ENCODE results near the gene SLC6A6.

The SLC6A6 gene

DNA sequence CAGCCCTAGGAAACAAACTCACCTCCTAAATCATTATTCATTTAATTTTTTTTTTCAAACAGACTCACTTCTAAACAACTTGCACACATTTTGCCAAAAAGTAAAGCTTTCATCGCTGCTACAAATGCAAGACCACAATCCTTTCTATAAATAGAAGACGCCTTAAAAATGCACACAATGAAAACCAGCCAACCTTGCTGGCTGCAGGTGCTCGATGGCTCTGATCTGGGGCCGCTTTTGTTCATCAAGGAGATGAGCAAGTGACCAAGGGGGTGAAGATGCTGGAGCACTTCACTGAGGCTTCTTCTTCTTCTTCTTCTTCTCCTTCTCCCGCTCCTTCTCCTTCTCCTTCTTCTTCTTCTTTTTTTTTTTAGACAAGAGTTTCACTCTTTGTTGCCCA, 12.7 kb upstream of the SLC6A6 start:
- H3K9me3 ChIP-seq (replicated peaks in 1 of 11), result no peaks in the 10 kb centered on the region
- no peak overlapping the region for H3K27ac ChIP-seq
- peaks cover 0 to 4% (median 0%) of the 10 kb centered on the region in 11 experiments; a peak in 1 of 22 replicates for H4K20me1 ChIP-seq
- no peak overlapping the region for H3K4me3 ChIP-seq
- no peaks in the 10 kb centered on the region for H3K36me3 ChIP-seq
- TF ChIP-seq Cebpa-rat (IDR thresholded peaks at IDR 0.05), result no peak
- no peaks in the 10 kb centered on the region for H3K27me3 ChIP-seq
- peak overlapping the region; percentile 14 to 75 (median 52); a peak in 21 of 22 replicates for H3K4me2 ChIP-seq
- peaks cover 22 to 81% (median 41%) of the 10 kb centered on the region in 10 experiments for H3K4me1 ChIP-seq
- no peak overlapping the region for H3K9ac ChIP-seq

DNA sequence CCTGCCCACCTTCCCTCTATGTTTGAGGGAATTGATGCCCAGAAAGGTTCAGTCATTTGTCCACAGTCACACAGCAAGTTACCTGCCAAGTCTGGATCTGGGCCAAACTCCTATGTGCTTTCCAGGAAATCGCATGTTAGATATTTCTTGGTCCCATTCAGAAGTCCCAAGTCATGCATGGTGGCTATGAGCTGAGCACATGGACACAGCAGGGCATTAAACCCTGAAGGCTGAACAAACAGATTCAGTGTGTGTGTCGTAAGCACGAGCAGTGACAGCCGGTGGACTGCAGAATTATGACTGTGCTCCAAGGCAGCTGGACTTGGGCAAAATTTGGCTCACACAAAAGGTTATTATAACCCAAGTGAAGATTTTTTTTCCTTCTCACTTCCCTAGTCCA, 11.4 kb upstream of the SLC6A6 start:
- Histone ChIP-seq H3K9ac (peak overlapping the region in 1 of 11 experiments; percentile 52; a peak in 1 of 22 replicates), H3K36me3 (no peaks in the 10 kb centered on the region), H3K4me2 (peak overlapping the region in 5 of 11 experiments; percentile 16 to 49 (median 39); a peak in 8 of 22 replicates), H3K4me3 (no peak overlapping the region), H3K9me3 (replicated peaks in 1 of 11) (no peaks in the 10 kb centered on the region), H3K27me3 (no peaks in the 10 kb centered on the region), H3K27ac (peak overlapping the region in 3 of 11 experiments; percentile 32 to 50 (median 44); a peak in 4 of 22 replicates), H3K4me1 (peaks cover 22 to 78% (median 38%) of the 10 kb centered on the region in 10 experiments), H4K20me1 (peaks cover 0 to 4% (median 0%) of the 10 kb centered on the region in 11 experiments; a peak in 1 of 22 replicates)
- no peak for TF ChIP-seq Cebpa-rat (IDR thresholded peaks at IDR 0.05)

DNA sequence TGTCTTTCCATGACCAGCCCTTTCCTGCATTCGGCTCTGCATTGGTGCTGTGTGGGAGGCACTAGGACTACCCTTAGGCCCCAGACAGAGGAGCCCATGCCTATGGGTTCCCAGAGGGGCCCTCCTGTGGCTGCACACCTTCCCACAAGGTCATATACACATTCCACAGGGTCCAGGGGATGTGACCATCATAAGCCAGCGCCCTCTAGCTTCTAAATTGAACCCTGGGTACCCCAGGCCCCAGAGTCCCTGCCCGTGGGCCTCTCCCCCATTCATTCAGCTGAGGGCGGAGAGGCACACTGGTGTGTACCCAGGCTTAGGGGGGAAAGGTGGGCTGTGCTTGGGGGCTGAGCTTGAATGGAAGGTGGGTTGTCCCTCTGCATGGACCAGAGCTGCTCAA, 10.2 kb upstream of the SLC6A6 start:
- Histone ChIP-seq H3K27ac (no peak overlapping the region), H3K27me3 (no peaks in the 10 kb centered on the region), H4K20me1 (0 out of 22 replicates have a peak, but pooled peaks cover 0 to 1% (median 0%) of the 10 kb centered on the region in 11 experiments), H3K9ac (no peak overlapping the region), H3K36me3 (no peaks in the 10 kb centered on the region), H3K4me3 (no peak overlapping the region), H3K9me3 (replicated peaks in 1 of 11) (no peaks in the 10 kb centered on the region), H3K4me1 (peaks cover 27 to 77% (median 44%) of the 10 kb centered on the region in 10 experiments), H3K4me2 (no peak overlapping the region; a peak in 1 of 22 replicates)
- no peak for TF ChIP-seq Cebpa-rat (IDR thresholded peaks at IDR 0.05)

DNA sequence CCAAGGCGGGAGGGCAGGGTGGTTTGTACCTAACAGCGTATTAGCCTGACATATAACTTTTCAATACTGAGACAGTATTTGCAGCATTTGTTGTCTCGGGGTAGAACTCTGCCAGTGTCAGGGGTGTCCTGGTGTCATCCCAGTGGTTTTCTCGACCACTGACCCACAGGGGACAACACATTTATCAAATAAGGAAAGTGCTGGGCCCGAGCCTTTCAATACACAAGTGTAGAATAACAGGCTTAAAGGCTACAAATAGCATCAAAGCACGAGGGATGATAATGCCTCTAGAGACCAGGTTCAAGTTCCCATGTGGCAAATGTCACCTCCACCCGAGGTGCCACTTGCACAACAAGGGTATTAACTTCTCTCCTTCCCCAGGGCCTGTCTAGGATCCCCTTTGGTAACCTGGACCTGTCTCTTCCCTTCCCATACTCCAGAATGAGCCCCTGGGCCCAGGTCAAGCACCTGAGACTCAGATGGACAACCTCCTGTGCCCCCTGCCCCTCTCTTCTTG, 9.5 kb upstream of the SLC6A6 start:
- 0 out of 22 replicates have a peak overlapping the region, but pooled peaks of 1 of the 11 experiments have one; percentile 15 for H3K9ac ChIP-seq
- H3K27me3 ChIP-seq, result no peaks in the 10 kb centered on the region
- peaks cover 0 to 8% (median 4%) of the 10 kb centered on the region in 11 experiments; a peak in 4 of 22 replicates for H4K20me1 ChIP-seq
- peaks cover 33 to 80% (median 50%) of the 10 kb centered on the region in 10 experiments for H3K4me1 ChIP-seq
- H3K36me3 ChIP-seq, result no peaks in the 10 kb centered on the region
- H3K4me3 ChIP-seq, result no peak overlapping the region
- H3K27ac ChIP-seq, result no peak overlapping the region
- no peak for TF ChIP-seq Cebpa-rat (IDR thresholded peaks at IDR 0.05)
- no peaks in the 10 kb centered on the region for H3K9me3 ChIP-seq (replicated peaks in 1 of 11)
- H3K4me2 ChIP-seq, result no peak overlapping the region

DNA sequence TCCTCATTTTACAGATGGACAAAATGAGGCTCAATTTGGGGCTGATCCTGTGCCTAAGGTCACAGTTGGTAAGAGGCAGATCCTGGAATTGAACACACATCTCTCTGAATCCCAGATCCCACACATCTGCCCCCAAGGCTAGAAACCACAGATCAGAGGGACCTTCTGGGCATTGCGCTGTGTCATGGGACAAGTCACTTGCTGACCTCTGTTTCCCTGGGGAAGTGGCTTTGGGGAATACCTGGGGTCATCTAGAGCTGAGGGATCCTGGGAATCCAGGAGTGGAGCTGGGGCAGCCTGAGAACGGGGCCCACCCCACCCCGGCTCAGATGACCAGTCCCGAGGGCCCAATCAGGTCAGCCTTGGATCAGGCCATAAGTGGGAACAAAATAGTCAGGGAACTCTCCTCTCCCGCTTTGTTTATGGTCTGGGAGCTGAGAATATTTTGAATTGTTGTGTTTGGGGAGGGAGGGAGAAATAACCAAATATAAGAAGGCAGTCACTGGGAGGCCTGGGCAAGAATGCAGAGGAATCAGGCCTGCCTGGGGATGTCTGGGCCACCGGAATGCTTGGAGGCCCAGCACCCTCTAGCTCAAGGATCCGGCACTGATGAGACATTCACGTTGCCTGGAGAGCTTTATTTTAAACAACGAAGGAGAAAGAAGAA, 8.8 kb upstream of the SLC6A6 start:
- Histone ChIP-seq H3K4me1 (peaks cover 35 to 80% (median 50%) of the 10 kb centered on the region in 10 experiments), H3K27me3 (no peaks in the 10 kb centered on the region), H3K27ac (no peak overlapping the region), H3K4me3 (no peak overlapping the region), H3K9me3 (replicated peaks in 1 of 11) (no peaks in the 10 kb centered on the region), H3K4me2 (no peak overlapping the region; a peak in 1 of 22 replicates), H4K20me1 (peaks cover 0 to 10% (median 4%) of the 10 kb centered on the region in 11 experiments; a peak in 4 of 22 replicates), H3K36me3 (no peaks in the 10 kb centered on the region), H3K9ac (0 out of 22 replicates have a peak overlapping the region, but pooled peaks of 1 of the 11 experiments have one; percentile 15)
- TF ChIP-seq Cebpa-rat (IDR thresholded peaks at IDR 0.05), result no peak

DNA sequence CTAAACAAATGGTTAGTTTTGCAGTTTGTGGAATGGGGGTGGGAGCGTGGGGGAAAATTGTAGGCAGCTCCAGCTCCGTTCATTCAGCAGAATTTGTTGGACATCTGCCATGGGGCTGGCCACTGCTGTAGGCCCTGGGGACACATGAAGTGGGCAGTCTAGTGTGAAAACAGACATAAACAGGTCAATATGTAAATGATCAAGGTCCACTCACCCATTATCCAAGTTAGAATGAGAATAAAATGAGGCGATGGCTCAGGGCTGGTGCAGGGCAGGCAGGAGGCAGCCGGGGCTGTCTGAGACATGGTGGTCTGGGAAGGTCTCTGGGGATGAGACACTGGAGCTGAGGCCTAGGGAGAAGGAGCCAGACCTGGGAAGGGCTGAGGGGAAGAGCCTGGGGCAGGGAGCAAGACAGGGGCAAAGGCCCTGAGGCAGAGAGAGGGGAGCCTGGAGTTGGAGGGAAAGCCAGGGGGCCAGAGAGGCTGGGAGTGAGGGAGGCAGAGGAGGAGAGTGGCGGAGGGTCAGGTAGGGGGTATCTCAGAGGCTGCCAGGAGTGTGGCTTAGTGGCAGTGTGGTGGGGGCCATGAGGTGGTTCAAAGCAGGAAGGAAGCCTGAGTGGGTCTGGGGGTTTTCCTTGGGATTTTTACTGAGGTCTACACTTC, 6.2 kb upstream of the SLC6A6 start:
- H3K4me2 ChIP-seq, result peak overlapping the region in 3 of 11 experiments; percentile 21 to 48 (median 46); a peak in 4 of 22 replicates
- peaks cover 31 to 80% (median 48%) of the 10 kb centered on the region in 10 experiments for H3K4me1 ChIP-seq
- peak overlapping the region in 3 of 11 experiments; percentile 20 to 37 (median 24); a peak in 3 of 22 replicates for H3K27ac ChIP-seq
- no peaks in the 10 kb centered on the region for H3K9me3 ChIP-seq (replicated peaks in 1 of 11)
- no peak for TF ChIP-seq Cebpa-rat (IDR thresholded peaks at IDR 0.05)
- H4K20me1 ChIP-seq, result peaks cover 0 to 10% (median 4%) of the 10 kb centered on the region in 11 experiments; a peak in 4 of 22 replicates
- no peaks in the 10 kb centered on the region for H3K27me3 ChIP-seq
- peak overlapping the region in 1 of 11 experiments; percentile 38; a peak in 2 of 22 replicates for H3K9ac ChIP-seq
- H3K4me3 ChIP-seq, result no peak overlapping the region
- H3K36me3 ChIP-seq, result no peaks in the 10 kb centered on the region

DNA sequence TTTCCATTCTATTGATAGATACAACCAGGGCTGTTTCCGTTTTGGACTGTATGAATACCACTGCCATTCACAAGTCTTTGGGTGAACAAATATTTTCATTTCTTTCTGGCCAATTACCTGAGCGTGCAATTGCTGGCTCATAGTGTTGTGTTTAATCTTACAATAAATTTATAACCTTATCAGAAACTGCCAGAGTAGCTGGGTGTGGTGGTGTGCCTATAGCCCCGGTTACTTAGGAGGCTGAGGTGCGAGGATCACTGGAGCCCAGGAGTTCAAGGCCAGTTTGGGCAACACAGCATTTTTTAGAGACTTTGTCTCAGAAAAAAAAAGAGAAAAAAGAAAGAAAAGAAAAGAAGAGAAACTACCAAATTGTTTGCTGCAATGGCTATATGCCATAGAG, 5.4 kb upstream of the SLC6A6 start:
- Histone ChIP-seq H3K4me2 (peak overlapping the region; percentile 67 to 96 (median 89); a peak in 19 of 22 replicates), H3K27me3 (no peaks in the 10 kb centered on the region), H3K4me3 (peak overlapping the region in 1 of 10 experiments; percentile 43; a peak in 1 of 20 replicates), H4K20me1 (peaks cover 0 to 10% (median 4%) of the 10 kb centered on the region in 11 experiments; a peak in 4 of 22 replicates), H3K9ac (peak overlapping the region in 2 of 11 experiments; percentile 31 to 45; a peak in 2 of 22 replicates), H3K27ac (peak overlapping the region in 4 of 11 experiments; percentile 21 to 42 (median 37); a peak in 5 of 22 replicates), H3K9me3 (replicated peaks in 1 of 11) (no peaks in the 10 kb centered on the region), H3K36me3 (no peaks in the 10 kb centered on the region), H3K4me1 (peaks cover 40 to 80% (median 55%) of the 10 kb centered on the region in 10 experiments)
- no peak for TF ChIP-seq Cebpa-rat (IDR thresholded peaks at IDR 0.05)

DNA sequence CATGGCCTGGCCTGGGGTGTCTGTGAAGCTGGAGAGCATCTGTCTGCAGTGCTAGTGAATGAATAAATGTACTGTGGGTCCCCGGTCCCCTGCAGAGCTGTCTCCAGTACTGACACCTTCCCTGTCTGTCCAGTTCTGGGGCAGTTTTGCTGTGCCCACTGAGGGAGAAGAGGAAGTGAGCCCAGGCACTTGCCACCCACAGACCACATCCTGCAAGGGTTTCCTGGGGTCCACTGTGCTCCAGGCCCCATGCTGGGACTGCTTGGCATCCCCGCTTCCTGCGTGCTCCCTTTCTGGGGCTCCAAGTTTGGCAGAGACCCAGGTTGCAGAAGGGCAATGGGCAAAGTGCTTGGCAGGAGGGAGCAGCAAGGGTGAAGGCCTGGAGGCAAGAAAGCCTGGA, 4.9 kb upstream of the SLC6A6 start:
- H3K27ac ChIP-seq, result peak overlapping the region in 5 of 11 experiments; percentile 32 to 66 (median 42); a peak in 10 of 22 replicates
- peak overlapping the region; percentile 67 to 96 (median 89) for H3K4me2 ChIP-seq
- peak overlapping the region in 3 of 10 experiments; percentile 14 to 43 (median 30); a peak in 3 of 20 replicates for H3K4me3 ChIP-seq
- no peaks in the 10 kb centered on the region for H3K36me3 ChIP-seq
- no peaks in the 10 kb centered on the region for H3K9me3 ChIP-seq (replicated peaks in 1 of 11)
- H3K4me1 ChIP-seq, result peaks cover 41 to 77% (median 54%) of the 10 kb centered on the region in 10 experiments
- no peaks in the 10 kb centered on the region for H3K27me3 ChIP-seq
- no peak for TF ChIP-seq Cebpa-rat (IDR thresholded peaks at IDR 0.05)
- H4K20me1 ChIP-seq, result peaks cover 0 to 10% (median 4%) of the 10 kb centered on the region in 11 experiments; a peak in 4 of 22 replicates
- H3K9ac ChIP-seq, result peak overlapping the region in 3 of 11 experiments; percentile 22 to 45 (median 31); a peak in 4 of 22 replicates

All from BLaER1 treated with 17β-estradiol and CSF1 and Interleukin-3, amounts not matched to agents 10 nM and 100 nM (cell line).